NT2/D1 (cell line): Measurements from ENCODE around the gene APBA1.

ENCODE experiments used
- SUZ12 ChIP-seq: IDR thresholded peaks from 2 replicates; pipeline ENCODE4 v1.6.1; 2011; ENCODE audit not compliant: insufficient read length, insufficient read depth; ENCODE audit errors: extremely low read depth
- YY1 ChIP-seq: IDR thresholded peaks from 2 replicates; pipeline ENCODE4 v1.6.1; 2011; ENCODE audit not compliant: insufficient read length, insufficient read depth

DNA sequence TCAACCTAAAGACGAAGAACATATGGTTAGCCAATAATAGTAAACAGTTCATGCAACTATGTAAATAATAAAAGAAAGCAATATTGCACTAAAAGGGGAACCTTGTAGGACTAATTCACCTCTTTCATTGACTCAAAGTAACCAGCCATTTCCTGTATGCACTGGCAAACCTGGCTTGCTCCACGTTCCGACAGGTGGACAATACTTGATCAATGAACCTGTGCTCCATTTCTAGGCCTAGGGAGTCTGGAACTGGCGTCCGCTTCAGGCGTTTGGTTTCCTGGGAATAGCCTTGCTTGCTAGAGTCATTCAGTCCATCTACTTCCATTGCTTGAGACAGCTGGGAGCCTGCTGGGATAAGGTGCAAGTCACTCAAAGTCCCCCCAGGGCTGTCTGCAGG, 46.0 kb upstream of the APBA1 start:
- no peak for TF ChIP-seq YY1
- no peak for TF ChIP-seq SUZ12
